DND-41 (cell line): ENCODE results near the gene MPL.

Experiments used
- ATAC-seq: fragments of 200-7000 bp; cut with Tn5 transposase; 3 replicates; pipeline ENCODE4 v1.9.1; 2021; ENCODE audit warnings: low read depth; ENCODE audit not compliant: insufficient read depth
- DNase-seq: peaks from one replicate; pipeline ENCODE4 v3.0.0-alpha.2; 2020
- H2AFZ ChIP-seq: 2 replicates; pipeline ENCODE4 v1.6.0; 2012; ENCODE audit warnings: low read depth, low read length
- H3K27ac ChIP-seq: 2 replicates; pipeline ENCODE4 v1.5.1; 2012; ENCODE audit warnings: low read length, inconsistent platforms
- H3K27me3 ChIP-seq: fragments of 200-600 bp; sonication (generic); 2 replicates; pipeline ENCODE4 v1.6.0; 2012; ENCODE audit warnings: low read length, mild to moderate bottlenecking, inconsistent platforms; ENCODE audit not compliant: insufficient read depth, poor library complexity
- H3K36me3 ChIP-seq: 2 replicates; pipeline ENCODE4 v1.5.1; 2012; ENCODE audit warnings: low read length, inconsistent platforms; ENCODE audit not compliant: insufficient read depth
- H3K4me1 ChIP-seq: 2 replicates; pipeline ENCODE4 v1.5.1; 2012; ENCODE audit warnings: mild to moderate bottlenecking, low read length; ENCODE audit not compliant: insufficient read depth
- H3K4me2 ChIP-seq: 2 replicates; pipeline ENCODE4 v1.6.0; 2012; ENCODE audit warnings: mild to moderate bottlenecking, moderate library complexity, low read length, inconsistent platforms; ENCODE audit not compliant: insufficient read depth
- H3K4me3 ChIP-seq, 2 experiments: fragments of 200-600 bp in 1 of 2; shearing (Covaris generic) in 1 of 2; 2 replicates each; pipeline ENCODE4 v1.5.1; 2012 to 2016; ENCODE audit warnings: inconsistent platforms in 2 of 2, low read length in 2 of 2, mild to moderate bottlenecking in 2 of 2, low read depth in 1 of 2, moderate library complexity in 1 of 2
- H3K79me2 ChIP-seq: 2 replicates; pipeline ENCODE4 v1.6.0; 2012; ENCODE audit warnings: low read length, inconsistent platforms; ENCODE audit not compliant: insufficient read depth
- H3K9ac ChIP-seq: 2 replicates; pipeline ENCODE4 v1.6.0; 2012; ENCODE audit warnings: low read depth, mild to moderate bottlenecking, inconsistent platforms, low read length, moderate library complexity
- H3K9me3 ChIP-seq: 2 replicates; pipeline ENCODE4 v1.5.1; 2012; ENCODE audit warnings: low read length, moderate library complexity, mild to moderate bottlenecking, inconsistent platforms; ENCODE audit not compliant: insufficient read depth, severe bottlenecking
- H4K20me1 ChIP-seq: 2 replicates; pipeline ENCODE4 v1.6.0; 2012; ENCODE audit warnings: low read length; ENCODE audit not compliant: insufficient read depth
- EZH2 ChIP-seq: IDR thresholded peaks from 3 replicates; pipeline ENCODE4 v1.6.1; 2012; ENCODE audit warnings: borderline replicate concordance, low read depth, mild to moderate bottlenecking, moderate library complexity, low read length, inconsistent platforms; ENCODE audit not compliant: severe bottlenecking
- TF ChIP-seq, protein P1 (sequence below): IDR thresholded peaks from 2 replicates; pipeline ENCODE4 v1.5.1; 2012; ENCODE audit warnings: borderline replicate concordance, low read length, moderate library complexity, mild to moderate bottlenecking; ENCODE audit not compliant: poor library complexity, severe bottlenecking; ENCODE audit errors: extremely low read depth

The MPL gene

GRCh38 chr1:43308635-43309404, 28.8 kb upstream of the MPL start:
- no peak overlapping the region for H2AFZ ChIP-seq
- H4K20me1 ChIP-seq: no peaks in the 10 kb centered on the region
- H3K4me1 ChIP-seq: no peaks in the 10 kb centered on the region
- H3K9ac ChIP-seq: no peak overlapping the region
- TF ChIP-seq, protein P1, sequence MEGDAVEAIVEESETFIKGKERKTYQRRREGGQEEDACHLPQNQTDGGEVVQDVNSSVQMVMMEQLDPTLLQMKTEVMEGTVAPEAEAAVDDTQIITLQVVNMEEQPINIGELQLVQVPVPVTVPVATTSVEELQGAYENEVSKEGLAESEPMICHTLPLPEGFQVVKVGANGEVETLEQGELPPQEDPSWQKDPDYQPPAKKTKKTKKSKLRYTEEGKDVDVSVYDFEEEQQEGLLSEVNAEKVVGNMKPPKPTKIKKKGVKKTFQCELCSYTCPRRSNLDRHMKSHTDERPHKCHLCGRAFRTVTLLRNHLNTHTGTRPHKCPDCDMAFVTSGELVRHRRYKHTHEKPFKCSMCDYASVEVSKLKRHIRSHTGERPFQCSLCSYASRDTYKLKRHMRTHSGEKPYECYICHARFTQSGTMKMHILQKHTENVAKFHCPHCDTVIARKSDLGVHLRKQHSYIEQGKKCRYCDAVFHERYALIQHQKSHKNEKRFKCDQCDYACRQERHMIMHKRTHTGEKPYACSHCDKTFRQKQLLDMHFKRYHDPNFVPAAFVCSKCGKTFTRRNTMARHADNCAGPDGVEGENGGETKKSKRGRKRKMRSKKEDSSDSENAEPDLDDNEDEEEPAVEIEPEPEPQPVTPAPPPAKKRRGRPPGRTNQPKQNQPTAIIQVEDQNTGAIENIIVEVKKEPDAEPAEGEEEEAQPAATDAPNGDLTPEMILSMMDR: no peak
- no peak for TF ChIP-seq EZH2
- DNase-seq (no peak), ATAC-seq (no peak)
- H3K4me3 ChIP-seq: no peak overlapping the region
- H3K4me2 ChIP-seq: no peak overlapping the region
- no peaks in the 10 kb centered on the region for H3K27me3 ChIP-seq
- no peak overlapping the region for H3K27ac ChIP-seq
- no peaks in the 10 kb centered on the region for H3K36me3 ChIP-seq
- no peaks in the 10 kb centered on the region for H3K79me2 ChIP-seq
- H3K9me3 ChIP-seq: no peaks in the 10 kb centered on the region

DNA sequence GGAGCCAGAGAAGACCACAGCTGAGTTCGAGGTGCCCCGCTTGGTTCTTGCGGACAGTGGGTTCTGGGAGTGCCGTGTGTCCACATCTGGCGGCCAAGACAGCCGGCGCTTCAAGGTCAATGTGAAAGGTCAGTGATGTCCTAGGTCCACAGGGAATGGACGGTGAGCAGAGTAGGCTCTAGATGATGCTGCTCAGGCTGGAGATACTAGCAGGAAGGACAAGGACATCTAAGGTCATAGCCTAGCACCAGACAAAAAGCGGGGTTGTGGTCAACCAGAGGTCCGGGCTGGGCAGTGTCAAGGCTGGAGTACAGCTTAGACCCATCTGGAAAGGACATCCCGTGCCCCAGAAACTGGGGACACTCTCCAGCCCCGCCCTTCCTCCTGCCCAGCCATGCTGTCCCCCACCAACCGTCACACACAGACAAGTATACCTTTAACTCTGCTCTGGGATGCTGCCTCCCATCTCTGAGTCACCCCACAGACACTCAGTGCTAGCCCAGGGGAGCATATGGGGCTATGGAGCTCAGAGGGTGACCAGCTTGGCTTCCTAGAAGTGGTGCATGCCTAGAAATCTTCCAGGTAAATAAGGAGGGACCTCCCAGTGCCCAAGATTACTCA, 28.1 kb upstream of the MPL start:
- Histone ChIP-seq H2AFZ (no peak overlapping the region), H3K9ac (no peak overlapping the region), H3K36me3 (no peaks in the 10 kb centered on the region), H3K79me2 (no peaks in the 10 kb centered on the region), H3K4me1 (no peaks in the 10 kb centered on the region), H3K9me3 (no peaks in the 10 kb centered on the region), H3K4me2 (no peak overlapping the region), H4K20me1 (no peaks in the 10 kb centered on the region), H3K27me3 (no peaks in the 10 kb centered on the region), H3K27ac (no peak overlapping the region), H3K4me3 (no peak overlapping the region)
- no peak for ATAC-seq
- TF ChIP-seq EZH2: no peak
- TF ChIP-seq, protein P1: no peak
- DNase-seq: no peak

- H2AFZ ChIP-seq: no peak overlapping the region
- no peak overlapping the region for H3K9ac ChIP-seq
- H3K36me3 ChIP-seq: no peaks in the 10 kb centered on the region
- H3K27ac ChIP-seq: no peak overlapping the region
- no peak overlapping the region for H3K4me2 ChIP-seq
- no peak for DNase-seq
- H4K20me1 ChIP-seq: no peaks in the 10 kb centered on the region
- no peak overlapping the region for H3K4me3 ChIP-seq
- no peaks in the 10 kb centered on the region for H3K4me1 ChIP-seq
- TF ChIP-seq EZH2: no peak
- TF ChIP-seq, protein P1: no peak
- H3K79me2 ChIP-seq: no peaks in the 10 kb centered on the region
- H3K27me3 ChIP-seq: no peaks in the 10 kb centered on the region
- no peak for ATAC-seq
- no peaks in the 10 kb centered on the region for H3K9me3 ChIP-seq
These were observed 26.1 kb upstream of the MPL start for GRCh38 chr1:43311521-43311920.
